ENCODE data around the gene KCP.

Gene KCP

DNA sequence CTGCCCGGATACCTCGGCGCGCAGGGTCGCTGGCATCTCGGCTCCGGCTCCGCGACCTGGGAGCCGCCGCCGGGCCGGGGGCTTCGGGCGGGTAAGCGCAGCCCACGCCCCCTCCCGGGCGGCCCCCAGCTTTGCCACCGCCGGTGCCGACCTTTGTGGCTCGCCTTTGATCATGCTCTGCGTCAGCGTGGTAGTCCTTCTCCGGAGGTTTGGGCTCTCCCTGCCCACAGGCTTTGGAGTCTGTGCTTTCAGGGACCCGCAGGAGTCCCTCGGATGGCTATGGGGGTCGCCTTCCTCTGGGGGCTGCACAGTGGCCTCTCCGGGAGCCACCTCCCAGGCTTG, 40.6 kb downstream of the KCP start:
- DNase-seq: no peak

DNA sequence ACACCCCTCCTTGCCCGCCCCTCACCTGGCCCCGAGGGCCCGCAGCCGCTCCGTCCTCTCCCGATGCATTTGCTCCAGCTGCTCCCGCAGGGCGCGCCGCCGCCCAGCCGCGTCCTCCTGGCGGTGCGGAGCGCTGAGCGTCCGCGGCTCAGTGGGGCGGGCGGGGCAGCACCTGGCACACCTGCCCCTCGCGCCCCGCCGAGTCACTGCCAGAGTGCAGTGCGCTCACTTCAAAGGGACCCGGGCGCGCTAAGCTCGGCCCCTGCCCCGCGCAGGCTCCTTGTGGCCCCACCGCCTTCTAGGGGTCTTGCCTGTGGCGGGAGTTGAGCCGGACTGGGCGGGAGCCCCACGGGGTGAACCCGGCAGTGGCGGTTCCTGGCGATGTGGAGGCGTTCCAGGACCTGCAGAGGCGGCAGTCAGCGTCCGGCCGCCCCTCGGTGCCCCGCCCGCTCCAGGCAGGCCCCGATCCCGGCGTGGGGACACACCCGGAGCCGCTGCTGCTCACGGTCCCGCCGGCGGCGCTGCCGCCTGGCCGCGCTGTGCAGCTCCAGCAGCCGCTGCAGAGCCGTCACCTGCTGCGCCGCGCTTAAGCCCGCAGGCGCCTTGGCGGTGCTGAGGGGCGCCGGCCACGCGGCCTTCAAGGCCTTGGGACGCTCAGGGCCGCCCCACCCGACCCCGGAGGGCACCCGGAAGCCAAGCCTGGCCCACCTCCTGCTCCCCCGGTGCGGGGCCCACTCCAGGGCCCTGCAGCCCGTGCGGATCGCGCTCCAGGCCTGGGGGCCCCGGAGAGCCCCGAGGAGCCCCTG, 41.2 kb downstream of the KCP start:
- DNase-seq: peak; percentile 1

DNA sequence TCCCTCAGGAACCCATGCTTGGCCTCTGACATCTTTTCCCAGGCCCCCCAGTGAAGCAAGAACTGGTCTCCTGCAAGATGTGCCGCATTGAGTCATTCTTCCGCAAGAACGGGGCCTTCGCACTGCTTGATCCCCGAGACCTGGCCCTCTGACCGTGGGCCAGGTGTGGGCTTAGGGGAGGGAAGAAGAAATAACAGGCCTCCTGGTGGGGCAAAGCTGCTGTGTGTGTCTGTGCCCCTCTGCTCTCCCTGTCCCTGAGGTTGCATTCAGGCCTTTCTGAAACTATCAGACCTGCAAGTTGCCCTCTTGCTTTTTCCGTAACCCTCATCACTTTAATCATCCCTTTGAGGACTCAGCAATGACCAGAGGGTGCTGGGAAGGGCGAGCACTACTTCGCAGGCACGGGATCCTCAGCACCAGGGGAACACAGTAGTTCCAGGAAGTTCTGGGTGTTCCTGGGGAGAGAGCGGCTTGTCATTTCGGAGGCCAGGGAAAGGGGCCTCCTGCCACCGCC, 41.8 kb downstream of the KCP start:
- DNase-seq: no peak

DNA sequence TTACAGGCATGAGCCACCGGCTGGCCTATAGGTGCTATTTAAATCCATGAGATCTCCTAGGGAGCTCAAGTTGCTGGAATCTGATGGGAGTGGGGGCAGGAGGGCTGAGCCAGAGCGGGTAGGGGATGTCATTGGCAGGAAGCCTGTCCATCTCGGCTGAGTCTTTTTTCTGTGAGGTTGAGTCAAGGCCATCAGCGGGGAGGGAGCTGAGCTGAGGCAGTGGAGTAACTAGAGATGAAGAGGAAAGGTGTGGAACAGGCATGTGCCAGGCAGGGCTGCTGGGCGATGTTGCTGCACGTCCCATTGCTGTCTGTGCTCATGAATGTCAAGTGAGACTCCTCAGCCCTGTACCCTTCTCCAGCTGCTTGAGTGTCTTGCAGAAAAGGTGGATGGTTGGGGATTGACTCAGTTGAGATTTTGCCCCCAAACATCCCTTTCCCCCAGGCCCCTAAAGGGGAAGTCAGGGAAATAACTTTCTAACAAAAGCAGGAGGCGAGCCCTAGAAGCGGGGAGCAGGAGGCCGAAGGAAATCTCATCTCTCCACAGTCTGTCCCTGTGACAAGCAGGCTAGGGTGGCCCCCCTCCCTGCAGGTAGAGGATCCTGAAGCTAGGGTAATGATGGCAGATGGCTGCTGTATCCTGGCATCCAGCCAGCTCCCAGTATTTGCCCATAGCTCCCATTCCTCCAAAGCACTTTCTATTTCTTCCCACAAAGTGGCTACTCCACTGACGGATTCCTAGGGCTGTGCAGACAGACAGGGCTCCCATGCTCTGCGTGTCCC, 42.5 kb downstream of the KCP start:
- no peak for DNase-seq

- DNase-seq: no peak
Measured at GRCh38 chr7:128867241-128867640, 43.3 kb downstream of the KCP start.

- DNase-seq: no peak
Measured at GRCh38 chr7:128865996-128866877, 44.3 kb downstream of the KCP start.

GRCh38 chr7:128865303-128865702, 45.2 kb downstream of the KCP start:
- no peak for DNase-seq

GRCh38 chr7:128863433-128863989, 47.0 kb downstream of the KCP start:
- peak; percentile 25 for DNase-seq

- DNase-seq: peak; percentile 91
Measured at GRCh38 chr7:128862571-128863432, 47.7 kb downstream of the KCP start, which contains the start of gene ATP6V1F. Gene ATP6V1F (plus strand): TSS chr7:128862856. CDS start chr7:128862905, 49 bp downstream.

GRCh38 chr7:128861957-128862570, 48.4 kb downstream of the KCP start:
- DNase-seq: no peak

DNA sequence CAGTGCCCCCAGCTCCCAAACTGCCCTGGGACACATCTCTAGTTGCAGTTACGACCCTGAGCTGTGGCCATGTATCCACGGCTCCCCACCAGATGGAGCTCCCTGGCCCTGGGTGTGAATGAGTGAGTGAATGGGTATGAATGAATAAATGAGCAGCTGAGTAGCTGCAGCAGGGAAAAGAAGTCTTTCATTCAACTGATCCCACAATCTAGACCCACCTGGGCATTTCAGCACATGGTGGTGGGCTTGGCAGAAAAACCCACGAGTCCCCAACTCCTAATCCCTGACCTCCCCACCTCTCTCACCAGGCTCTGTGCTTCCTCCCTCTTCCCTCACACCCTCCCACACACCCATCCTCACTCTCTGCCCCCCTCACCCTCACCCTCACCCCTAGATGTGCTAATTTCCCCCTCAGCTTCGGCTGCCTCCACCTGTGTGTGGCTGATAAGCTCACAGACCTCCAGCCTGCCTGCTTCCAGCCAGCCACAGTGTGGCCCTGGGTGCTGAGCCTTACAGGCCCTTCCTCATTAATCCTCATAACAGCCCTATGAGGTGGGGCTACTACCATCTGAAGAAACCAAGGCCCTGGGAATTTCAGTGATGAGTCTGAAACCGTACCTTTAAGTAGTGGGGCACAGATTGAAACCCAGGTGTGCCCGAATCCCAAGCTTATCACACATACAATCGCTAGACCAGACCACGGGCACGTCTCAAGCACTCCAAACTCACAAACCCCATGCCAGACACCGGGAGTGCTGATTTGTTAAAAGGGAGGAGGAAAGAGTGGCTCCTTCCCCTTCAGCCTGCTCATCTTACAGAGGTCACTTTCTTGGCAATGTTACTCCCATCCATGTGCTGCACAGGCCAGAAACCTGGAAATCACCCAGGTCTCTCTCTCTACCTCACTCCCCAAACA, 50.1 kb downstream of the KCP start:
- peak; percentile 33 for DNase-seq

DNA sequence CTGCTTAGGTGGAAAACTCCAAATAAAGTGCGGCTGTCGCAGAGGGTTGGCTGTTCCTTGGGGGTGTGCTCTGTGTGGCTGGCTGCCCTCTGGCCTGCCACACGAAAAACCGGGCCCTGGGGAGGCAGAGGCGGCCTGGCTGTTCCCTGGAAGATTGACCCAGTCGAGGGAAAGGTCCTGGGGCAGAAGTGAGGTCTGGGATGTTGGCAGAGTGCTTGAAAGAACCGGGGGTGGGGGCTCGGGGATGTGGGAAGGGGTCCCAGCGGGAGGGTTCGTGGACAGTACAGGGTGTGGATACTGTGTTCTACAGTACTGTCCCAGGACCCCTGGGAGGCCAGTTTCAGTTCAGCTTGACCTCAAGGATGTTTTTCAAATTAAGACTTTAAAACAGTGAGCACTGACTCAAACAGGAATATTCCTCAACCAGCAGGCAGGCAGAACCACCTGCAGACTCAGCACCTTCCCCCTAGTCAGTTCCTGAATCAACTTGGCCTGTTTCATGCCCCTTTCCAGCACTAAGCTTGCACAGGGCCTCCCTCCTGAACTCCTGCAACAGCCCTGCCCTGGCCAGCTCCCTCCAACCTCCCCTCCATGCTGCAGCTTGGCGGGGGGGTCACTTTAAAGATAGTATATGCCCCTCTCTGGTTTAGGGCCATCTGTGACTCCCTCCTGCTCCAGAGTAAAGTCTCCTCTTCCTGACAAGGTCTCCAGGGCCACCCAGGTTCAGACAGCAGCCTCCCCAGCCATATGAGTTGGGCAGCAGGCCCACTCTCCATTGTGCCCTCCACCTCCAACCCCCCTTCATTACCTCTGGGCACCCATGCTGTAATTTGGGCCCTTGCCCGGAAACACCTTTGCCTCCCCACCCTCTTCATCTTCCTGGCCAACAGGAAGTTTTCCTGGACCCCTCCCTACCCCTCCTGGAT, 51.0 kb downstream of the KCP start:
- DNase-seq: peak; percentile 4

DNA sequence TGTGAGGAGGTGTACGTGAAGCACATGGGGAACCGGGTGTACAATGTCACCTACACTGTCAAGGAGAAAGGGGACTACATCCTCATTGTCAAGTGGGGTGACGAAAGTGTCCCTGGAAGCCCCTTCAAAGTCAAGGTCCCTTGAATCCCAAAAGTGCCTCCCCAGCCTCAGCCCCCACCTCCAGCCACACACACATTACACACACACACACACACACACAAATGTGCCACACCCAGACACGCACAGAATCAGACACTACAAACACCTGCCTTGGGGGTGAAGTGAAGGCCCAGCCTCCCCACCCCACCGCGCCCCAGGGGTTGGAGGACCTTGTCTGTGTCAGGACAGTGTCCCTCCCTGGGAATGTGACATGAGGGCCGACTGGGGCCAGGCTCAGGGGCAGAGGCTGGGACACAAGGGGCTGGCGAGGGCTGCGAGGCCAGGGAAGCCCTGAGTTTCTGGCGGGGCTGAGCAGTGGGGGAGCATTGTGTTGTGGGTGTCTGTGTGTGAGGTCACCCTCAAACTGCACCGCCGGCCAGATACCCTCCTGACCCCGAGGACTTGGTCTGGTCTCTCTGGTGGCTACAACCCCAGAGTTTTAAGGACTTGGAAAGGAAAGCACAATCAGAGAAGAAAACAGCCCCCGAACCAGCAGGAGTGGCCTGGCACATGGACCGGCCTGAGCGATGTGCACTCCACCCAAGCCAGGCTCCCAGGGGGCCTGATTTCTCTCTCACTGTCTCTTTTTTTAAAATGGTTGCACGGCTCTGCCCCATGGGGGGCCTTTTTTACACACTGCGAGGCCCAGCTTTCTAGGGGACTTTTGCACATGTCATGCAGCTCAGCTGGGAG, 51.9 kb downstream of the KCP start:
- DNase-seq: no peak

DNA sequence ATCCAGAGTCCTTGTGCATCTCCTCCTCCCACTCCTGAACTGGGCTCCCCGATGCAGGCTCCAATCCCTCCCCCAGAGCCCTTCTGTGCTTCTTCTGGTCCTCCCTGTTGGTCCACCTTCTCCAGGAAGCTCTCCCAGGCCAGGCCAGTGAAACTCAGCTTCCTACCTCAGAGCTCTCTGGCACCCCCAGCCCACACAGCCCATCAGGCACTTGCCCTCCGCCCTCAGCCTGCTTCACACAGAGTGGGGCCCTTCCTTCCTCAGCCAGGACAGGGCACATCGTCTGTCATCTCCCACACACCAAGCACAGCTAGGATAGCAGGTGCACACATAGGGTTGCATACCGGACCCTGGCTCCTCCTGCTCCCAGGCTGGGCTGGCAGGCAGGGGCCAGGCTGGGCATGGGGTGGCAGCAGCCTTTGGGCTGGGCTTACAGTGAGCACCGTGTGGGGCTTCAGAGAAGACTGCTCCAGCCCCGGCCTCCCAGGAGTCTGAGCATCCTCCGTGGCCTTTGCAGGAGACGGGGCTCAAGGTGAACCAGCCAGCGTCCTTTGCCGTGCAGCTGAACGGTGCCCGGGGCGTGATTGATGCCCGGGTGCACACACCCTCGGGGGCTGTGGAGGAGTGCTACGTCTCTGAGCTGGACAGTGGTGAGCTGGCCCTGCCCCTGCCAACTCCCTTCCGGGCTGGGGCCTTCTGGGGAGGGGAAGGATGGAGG, 54.3 kb downstream of the KCP start:
- no peak for DNase-seq

- DNase-seq: no peak
Measured at GRCh38 chr7:128855559-128855958, 55.0 kb downstream of the KCP start.

DNA sequence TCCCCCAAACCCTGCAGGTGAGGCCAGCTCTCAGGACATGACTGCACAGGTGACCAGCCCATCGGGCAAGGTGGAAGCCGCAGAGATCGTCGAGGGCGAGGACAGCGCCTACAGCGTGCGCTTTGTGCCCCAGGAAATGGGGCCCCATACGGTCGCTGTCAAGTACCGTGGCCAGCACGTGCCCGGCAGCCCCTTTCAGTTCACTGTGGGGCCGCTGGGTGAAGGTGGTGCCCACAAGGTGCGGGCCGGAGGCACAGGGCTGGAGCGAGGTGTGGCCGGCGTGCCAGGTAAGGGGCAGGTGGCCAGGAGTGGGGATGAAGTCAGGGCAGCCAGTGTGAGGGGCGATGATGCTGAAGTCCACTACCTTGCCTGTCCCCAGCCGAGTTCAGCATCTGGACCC, 56.1 kb downstream of the KCP start:
- DNase-seq: no peak

DNA sequence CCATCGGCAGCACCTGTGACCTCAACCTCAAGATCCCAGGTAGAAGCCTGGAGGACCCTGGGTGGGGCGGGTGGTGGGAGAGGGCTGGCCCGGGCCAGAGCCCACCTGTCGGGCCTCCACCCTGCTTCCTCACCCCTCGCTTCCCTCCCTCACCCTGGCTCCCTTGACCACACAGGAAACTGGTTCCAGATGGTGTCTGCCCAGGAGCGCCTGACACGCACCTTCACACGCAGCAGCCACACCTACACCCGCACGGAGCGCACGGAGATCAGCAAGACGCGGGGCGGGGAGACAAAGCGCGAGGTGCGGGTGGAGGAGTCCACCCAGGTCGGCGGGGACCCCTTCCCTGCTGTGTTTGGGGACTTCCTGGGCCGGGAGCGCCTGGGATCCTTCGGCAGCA, 56.7 kb downstream of the KCP start:
- DNase-seq: no peak

Data from GF-D8 (cell line).